HG02798 (cell line): ENCODE data around the gene ZFYVE19.

ENCODE experiments used
- ATAC-seq: cut with Tn5 transposase; IDR thresholded peaks from one replicate; pipeline ENCODE4 v1.9.1; 2021; ENCODE audit warnings: mild to moderate bottlenecking; ENCODE audit not compliant: unreplicated experiment, poor library complexity

The ZFYVE19 gene

GRCh38 chr15:40808861-40809450 lies 2.1 kb downstream of the ZFYVE19 start:
- no peak for ATAC-seq

DNA sequence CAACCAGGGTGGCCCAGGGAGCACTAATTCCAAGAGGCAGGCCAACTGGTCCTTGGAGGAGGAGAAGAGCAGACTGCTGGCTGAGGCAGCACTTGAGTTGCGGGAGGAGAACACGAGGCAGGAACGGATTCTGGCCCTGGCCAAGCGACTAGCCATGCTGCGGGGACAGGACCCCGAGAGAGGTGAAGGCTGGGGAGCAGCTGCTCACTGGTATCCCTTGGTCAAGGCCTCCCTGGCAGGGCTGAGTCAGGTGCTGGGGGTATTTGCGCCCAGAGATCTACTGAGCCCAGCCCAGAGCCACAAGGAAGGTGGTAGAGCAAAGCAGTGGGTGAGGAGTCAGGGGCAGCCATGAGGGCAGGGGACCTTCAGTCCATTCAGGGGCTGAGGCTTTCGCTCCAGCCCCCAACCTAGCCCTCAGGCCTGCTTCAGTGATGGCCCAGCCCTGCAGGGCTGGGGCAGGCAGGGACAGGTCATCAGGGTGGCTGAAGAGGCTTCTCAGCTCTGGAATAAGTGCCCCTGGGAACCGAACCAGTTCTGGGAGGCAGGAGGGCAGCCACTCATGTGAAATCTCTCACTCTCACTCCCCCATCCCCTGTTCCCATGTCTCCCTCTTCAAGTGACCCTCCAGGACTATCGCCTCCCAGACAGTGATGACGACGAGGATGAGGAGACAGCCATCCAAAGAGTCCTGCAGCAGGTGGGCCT lies 6.0 kb downstream of the ZFYVE19 start:
- no peak for ATAC-seq

GRCh38 chr15:40815042-40815698 lies 8.3 kb downstream of the ZFYVE19 start:
- ATAC-seq: no peak

DNA sequence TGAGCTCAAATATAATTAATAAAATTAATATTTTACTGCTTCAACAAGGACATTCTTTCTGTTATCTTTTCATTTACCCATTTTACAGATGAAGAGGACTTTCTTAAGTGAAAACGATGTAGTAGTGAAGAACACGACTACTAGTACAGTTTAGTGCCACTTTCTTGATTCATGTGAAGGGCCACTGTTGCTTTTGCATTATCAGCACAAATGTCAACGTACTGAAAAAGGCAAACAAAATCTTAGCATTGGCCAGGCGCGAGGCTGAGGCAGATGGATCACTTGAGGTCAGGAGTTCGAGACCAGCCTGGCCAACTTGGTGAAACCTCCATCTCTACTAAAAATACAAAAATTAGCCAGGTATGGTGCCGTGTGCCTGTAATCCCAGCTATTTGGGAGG lies 12.2 kb downstream of the ZFYVE19 start:
- ATAC-seq: no peak

DNA sequence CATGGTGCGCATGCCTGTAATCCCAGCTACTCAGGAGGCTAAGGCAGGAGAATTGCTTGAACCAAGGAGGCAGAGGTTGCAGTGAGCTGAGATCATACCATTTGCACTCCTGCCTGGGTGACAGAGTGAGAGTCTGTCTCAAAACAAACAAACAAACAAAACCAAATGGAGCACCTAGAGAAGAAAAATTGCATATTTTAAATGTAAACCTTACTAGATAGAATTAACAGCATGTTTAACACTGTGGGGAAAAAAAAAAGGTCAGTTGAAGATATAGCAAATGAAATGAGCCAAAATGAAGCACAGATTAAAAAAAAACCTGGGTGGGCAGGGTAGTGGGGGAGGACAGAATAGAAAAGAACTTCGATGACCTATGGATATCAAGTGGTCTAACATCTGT lies 14.3 kb downstream of the ZFYVE19 start:
- ATAC-seq: no peak

GRCh38 chr15:40823572-40824343 lies 16.9 kb downstream of the ZFYVE19 start:
- no peak for ATAC-seq

DNA sequence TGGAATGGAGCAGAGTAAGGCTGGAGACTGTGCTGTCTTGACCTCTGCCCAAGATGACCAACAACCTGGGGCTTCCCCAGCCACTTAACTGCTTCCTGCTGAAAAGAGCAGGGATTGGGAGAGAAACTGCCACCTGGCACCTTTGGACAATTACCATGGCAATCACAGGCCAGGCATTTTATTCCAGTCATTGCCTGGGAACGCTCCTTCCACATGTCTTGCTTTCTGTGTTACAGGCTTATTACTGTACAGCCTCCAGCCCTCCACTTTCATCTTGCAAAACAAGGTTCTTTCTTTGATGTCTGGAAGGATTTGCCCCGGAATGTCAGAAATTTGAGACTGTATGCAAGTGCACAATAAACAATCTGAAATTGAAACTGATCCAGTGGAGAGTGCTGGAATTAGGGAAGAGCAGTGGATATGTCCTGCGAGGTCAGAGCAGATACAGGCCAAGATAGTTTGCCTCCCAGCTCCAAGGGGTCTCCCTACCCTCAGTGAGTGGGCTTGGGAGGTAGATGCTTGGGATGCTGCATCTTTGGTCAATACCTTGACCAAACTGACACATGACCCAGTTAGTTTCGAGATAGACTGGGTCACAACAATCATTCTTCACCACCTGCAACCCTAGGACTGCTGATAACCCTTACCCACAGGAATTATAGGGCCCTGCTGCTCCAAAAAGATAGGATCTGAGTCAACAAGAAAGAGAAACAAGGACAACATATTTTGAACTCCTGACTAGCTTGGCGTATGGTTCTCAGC lies 19.0 kb downstream of the ZFYVE19 start:
- ATAC-seq: no peak

DNA sequence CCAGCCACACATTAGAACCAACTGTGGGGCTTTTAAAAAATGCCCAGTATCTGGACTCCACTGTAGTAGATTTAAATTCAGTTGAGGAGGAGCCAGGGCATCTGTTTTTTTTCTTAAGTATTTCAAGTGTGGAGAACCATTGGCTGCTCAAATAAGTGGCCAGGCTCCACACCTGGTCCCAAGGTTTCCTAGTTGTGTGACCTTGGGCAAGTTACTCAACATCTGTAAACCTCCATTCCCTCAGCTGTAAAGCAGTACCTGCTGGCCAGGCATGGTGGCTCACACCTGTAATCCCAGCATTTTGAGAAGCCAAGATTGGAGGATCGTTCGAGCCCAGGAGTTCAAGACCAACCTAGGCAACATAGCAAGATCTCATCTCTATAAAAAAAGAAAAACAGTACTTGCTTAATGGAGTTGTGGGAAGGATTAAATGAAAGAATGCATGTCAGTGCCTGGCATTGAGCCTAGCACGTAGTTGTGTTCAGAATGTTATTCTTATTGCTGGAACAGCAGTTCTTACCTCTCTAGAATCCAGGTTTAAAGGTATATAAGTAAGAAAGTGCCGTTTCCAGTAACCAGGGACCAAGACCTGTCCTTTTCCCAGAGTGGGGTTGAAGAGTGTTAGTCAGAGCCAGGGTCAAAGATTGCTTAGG lies 19.7 kb downstream of the ZFYVE19 start:
- ATAC-seq: no peak

- ATAC-seq: no peak
Measured at GRCh38 chr15:40828447-40829036, 21.7 kb downstream of the ZFYVE19 start, which contains the start of gene PPP1R14D. TSS of gene PPP1R14D (minus strand) at chr15:40828708. CDS start at chr15:40828641, 67 bp downstream.

DNA sequence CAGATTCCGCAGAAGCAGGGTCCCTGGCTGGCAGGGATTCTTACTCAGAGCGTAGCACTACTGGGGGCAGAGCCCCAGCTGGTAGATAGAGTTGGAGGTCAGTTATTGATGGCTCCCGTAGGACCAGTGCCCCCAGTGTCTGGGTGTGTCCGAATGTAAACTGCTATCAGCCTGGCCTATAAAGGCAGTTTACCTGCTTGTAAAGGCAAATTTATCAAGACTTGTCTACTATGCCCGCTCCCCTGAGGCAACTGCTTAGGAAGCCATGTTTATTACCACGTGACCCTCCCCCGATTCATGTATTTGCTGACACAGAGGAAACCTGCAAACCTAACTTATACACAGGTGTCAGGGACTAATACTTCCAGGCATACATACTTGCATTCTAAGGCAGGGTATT lies 22.2 kb downstream of the ZFYVE19 start:
- ATAC-seq: no peak

DNA sequence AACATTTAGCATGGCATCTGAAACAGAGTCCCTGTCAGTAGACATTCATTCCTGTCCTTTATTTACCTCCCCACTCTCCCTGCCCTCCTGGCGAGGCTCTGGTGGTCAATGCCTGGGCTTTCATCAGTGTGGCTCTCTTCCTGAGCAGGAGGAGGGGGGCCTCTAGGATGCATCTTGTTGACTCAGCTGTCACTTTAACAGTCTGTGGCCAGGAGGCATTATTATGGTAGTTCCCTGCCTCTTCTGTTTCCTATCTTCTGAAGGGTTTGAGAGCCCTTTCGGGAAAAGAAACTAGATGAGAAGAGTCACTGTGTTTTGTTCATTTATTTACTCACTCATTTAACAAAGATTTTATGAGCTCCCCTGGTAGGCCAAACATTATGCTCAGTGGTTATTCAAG lies 24.0 kb downstream of the ZFYVE19 start:
- ATAC-seq: no peak

DNA sequence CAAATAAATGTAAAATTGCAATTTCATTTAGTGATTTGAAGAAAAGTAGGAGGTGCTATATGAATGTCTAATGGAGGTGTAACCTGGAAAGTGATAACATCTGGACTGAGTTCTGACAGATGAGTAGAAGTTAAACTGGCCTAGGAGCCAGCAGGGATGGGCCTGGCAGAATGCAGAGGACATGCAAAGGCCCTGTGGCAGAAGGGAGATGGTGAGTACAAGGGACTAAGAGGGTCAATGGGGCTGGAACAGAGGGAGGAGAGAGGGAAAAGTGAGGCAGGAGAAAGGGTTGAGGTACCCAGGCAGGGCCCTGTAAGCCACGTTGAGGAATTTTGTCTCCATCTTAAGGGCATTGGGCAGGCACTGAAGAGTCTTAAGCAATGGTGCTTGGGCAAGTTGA lies 25.0 kb downstream of the ZFYVE19 start:
- ATAC-seq: no peak

GRCh38 chr15:40832903-40833302 lies 26.0 kb downstream of the ZFYVE19 start:
- no peak for ATAC-seq

DNA sequence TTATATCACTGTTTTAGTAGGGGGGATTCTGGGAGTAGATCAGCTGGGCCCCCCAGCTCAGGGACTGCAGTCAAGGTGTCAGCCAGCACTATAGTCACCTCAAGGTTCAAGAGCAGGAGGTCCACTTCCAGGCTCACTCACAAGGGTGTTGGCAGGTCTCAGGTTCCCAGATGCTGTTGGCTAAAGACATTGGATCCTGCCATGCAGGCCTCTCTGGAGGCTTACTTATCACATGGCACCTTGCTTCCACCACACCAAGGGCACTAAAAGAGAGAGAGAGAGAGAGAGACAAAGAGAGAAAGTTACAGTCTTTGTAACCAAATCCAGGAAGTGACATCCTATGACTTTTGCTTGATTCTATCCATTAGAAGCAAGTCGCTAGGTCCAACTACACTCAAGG lies 29.1 kb downstream of the ZFYVE19 start:
- ATAC-seq: no peak

DNA sequence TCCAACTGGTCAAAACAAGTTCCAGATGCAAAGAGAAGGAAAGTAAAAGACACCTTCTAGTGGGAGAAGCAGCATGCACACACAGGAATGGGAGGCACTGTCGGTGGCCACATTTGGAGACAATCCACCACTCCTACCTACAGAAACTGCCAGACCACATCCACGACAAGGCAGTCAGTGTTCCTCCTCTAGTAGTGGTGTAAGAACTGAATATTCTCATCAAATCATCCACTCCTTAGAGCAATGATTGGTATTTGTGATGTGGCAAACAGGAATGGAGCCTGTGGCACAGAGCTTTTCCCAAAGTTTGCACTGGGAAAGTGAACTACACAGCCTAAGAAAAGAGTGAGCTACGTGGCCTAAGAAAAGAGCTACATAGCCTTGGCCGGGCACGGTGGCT lies 31.9 kb downstream of the ZFYVE19 start:
- ATAC-seq: no peak

DNA sequence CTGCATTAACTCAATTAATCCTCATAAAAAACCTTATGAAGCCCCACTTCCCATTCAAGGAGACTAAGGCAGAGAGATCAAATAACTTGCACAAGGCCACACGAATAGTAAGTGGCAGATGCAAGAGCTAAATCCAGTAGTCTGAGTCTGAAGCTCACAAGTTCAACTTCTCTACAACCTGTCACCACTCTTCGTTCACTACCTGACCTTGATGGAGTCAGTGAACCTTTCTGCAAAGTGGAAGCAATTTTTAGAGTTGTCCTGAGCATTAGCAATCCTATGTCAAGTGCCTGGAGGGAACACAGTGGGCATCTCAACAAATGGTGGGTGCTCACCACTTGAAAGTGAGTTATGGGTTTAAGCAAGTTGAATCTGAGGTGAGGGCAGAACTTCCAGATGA lies 34.9 kb downstream of the ZFYVE19 start:
- ATAC-seq: no peak

DNA sequence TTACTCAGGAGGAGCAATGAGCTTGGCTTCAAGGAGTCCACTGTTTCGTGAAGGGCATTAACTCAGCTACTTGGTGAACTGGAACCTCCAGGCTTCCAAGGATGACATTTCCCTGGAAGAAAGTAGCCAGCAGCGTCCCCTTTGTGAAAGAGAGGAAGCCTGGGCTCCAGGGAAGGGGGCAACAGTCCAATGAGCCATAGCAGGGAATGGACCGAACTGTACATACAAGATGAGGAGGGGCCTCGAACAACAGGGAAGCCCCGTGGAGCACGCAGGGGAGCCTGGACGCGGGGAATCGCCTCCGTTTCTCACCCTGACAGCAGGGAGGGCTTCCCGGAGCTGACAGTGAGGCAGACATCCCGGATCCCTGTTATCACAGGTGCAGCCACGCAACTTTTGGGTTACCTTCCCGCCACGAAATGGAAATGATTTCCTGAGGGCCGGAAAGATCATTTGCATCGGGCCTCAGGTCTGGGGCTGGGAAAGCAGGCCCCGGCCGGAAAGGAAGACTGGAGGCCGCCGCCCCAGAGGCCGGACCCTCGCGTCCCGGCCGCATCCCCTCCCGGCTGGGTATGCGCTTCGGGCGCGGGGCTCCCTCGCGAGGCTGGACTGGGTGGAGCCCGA lies 36.5 kb downstream of the ZFYVE19 start:
- no peak for ATAC-seq

GRCh38 chr15:40843885-40844695 lies 37.2 kb downstream of the ZFYVE19 start, which contains the start of gene SPINT1:
TSS of gene SPINT1 (plus strand) at chr15:40844048. CDS start at chr15:40844555, 507 bp downstream.
- ATAC-seq: no peak
